SHP77 treated with DMSO at 0.1 percent for 48 hours (cell line): ENCODE results near the gene MYO15A.

Source experiments
- DNase-seq: peaks from one replicate; lab custom pipeline; 2025; lab: John Stamatoyannopoulos, UW

MYO15A gene

GRCh38 chr17:18158022-18158600, 49.6 kb downstream of the MYO15A start:
- DNase-seq: peak; percentile 91

GRCh38 chr17:18159551-18160120, 51.1 kb downstream of the MYO15A start:
- DNase-seq: no peak

GRCh38 chr17:18160128-18160856, 51.7 kb downstream of the MYO15A start:
- DNase-seq: no peak

- DNase-seq: no peak
Measured at GRCh38 chr17:18161207-18162145, 52.9 kb downstream of the MYO15A start.

GRCh38 chr17:18163547-18163946, 55.0 kb downstream of the MYO15A start:
- DNase-seq: no peak

GRCh38 chr17:18166894-18167293, 58.3 kb downstream of the MYO15A start:
- no peak for DNase-seq

- DNase-seq: no peak
Measured at GRCh38 chr17:18167421-18167820, 58.9 kb downstream of the MYO15A start.

- no peak for DNase-seq
Measured at GRCh38 chr17:18172531-18173278, 64.1 kb downstream of the MYO15A start.

GRCh38 chr17:18173740-18174139, 65.2 kb downstream of the MYO15A start:
- no peak for DNase-seq

- DNase-seq: no peak
Measured at GRCh38 chr17:18176176-18176575, 67.6 kb downstream of the MYO15A start.

- no peak for DNase-seq
Measured at GRCh38 chr17:18177133-18177532, 68.6 kb downstream of the MYO15A start.

GRCh38 chr17:18177722-18178121, 69.2 kb downstream of the MYO15A start:
- DNase-seq: no peak

- DNase-seq: no peak
Measured at GRCh38 chr17:18179196-18179595, 70.6 kb downstream of the MYO15A start.

GRCh38 chr17:18179804-18180203, 71.2 kb downstream of the MYO15A start:
- DNase-seq: no peak

- DNase-seq: no peak
Measured at GRCh38 chr17:18181358-18181757, 72.8 kb downstream of the MYO15A start.

GRCh38 chr17:18182110-18182977, 73.8 kb downstream of the MYO15A start:
- no peak for DNase-seq

- DNase-seq: no peak
Measured at GRCh38 chr17:18182978-18183333, 74.4 kb downstream of the MYO15A start.

GRCh38 chr17:18183334-18184142, 75.0 kb downstream of the MYO15A start, which contains the start of gene ALKBH5:
ALKBH5 (plus strand) TSS chr17:18183828; CDS start chr17:18184244, 416 bp downstream.
- peak; percentile 100 for DNase-seq

- DNase-seq: no peak
Measured at GRCh38 chr17:18184143-18185031, 75.8 kb downstream of the MYO15A start.
